ENCODE measurements around the gene UBXN1.

DNA sequence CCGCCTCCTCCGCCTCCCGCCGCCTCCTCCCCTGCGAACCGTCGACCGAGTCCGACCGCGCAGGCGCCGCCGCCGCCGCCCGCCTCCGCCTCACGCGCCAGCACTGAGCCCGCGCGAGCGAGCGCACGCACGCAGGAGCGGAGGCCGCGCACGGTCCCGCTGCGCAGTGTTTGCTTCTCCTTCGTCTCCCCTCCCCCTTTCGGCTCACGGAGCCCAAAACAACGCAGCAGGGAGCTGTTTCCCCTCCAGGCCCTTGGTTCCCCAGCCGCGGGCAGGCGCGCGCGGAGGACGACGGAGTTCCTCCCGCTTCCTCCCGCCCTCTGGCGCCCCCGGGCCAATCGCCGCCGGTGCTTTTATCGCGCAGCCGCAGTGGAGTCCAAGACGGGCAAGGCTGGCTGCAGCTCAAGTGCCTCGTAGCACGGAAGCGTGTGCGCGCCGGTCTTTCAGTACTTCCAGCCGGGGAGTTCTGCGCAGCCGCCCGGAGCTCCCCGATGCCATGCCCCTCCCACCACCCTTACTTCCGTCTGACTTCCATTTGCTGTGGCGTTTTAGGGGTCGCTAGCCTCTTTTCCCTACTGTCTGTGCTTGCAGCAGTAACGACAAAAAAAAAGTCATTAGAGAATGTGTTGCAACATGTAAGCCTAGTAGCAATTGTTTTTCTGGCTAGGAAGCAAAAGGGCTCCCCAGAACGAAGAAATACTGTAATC is 48.4 kb upstream of the UBXN1 start, which contains the start of gene HNRNPUL2:
- TF ChIP-seq, protein P1, sequence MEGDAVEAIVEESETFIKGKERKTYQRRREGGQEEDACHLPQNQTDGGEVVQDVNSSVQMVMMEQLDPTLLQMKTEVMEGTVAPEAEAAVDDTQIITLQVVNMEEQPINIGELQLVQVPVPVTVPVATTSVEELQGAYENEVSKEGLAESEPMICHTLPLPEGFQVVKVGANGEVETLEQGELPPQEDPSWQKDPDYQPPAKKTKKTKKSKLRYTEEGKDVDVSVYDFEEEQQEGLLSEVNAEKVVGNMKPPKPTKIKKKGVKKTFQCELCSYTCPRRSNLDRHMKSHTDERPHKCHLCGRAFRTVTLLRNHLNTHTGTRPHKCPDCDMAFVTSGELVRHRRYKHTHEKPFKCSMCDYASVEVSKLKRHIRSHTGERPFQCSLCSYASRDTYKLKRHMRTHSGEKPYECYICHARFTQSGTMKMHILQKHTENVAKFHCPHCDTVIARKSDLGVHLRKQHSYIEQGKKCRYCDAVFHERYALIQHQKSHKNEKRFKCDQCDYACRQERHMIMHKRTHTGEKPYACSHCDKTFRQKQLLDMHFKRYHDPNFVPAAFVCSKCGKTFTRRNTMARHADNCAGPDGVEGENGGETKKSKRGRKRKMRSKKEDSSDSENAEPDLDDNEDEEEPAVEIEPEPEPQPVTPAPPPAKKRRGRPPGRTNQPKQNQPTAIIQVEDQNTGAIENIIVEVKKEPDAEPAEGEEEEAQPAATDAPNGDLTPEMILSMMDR (IDR thresholded peaks at IDR 0.05; ENCODE audit: insufficient read depth, low read length, poor library complexity, severe bottlenecking): no peak
- no peak for TF ChIP-seq EZH2phosphoT487 (conservative IDR thresholded peaks at IDR 0.05; ENCODE audit: low read length)
